Esophagus (tissue), 2 donors: ENCODE data around the gene WDR47. TPM values are rescaled to one million over a fixed set of nuclear protein-coding genes. Genes with fewer than 3 reads are reported as not detected.

Source experiments
- H3K27ac ChIP-seq, 2 donors: one replicate each; pipeline ENCODE4 v1.5.1; 2013; ENCODE audit warnings: low read depth in 2 of 2, mild to moderate bottlenecking in 2 of 2, inconsistent platforms in 1 of 2, low read length in 1 of 2, moderate library complexity in 1 of 2
- H3K27me3 ChIP-seq, 2 donors: one replicate each; pipeline ENCODE4 v1.6.1; 2013; ENCODE audit warnings: low read length in 2 of 2, control low read depth in 1 of 2, mild to moderate bottlenecking in 1 of 2; ENCODE audit not compliant: insufficient read depth in 2 of 2, control insufficient read depth in 1 of 2
- H3K36me3 ChIP-seq, 2 donors: one replicate each; pipeline ENCODE4 v1.6.1; 2013; ENCODE audit warnings: low read length in 1 of 2; ENCODE audit not compliant: control insufficient read depth in 2 of 2, insufficient read depth in 2 of 2
- H3K4me1 ChIP-seq, 2 donors: one replicate each; pipeline ENCODE4 v1.6.1; 2013; ENCODE audit warnings: low read length in 1 of 2; ENCODE audit not compliant: control insufficient read depth in 2 of 2, insufficient read depth in 2 of 2
- H3K4me3 ChIP-seq, 2 donors: one replicate each; pipeline ENCODE4 v1.5.1; 2013; ENCODE audit warnings: low read length in 2 of 2, mild to moderate bottlenecking in 2 of 2, low read depth in 1 of 2, moderate library complexity in 1 of 2
- H3K9me3 ChIP-seq, 2 donors: one replicate each; pipeline ENCODE4 v1.6.1; 2013; ENCODE audit warnings: mild to moderate bottlenecking in 2 of 2, low read depth in 1 of 2, low read length in 1 of 2, moderate library complexity in 1 of 2; ENCODE audit not compliant: control insufficient read depth in 2 of 2, insufficient read depth in 1 of 2
- WGBS, 2 donors: extraction: QIAGEN DNeasy Blood & Tissue Kit; methylation state at CpG; one replicate each; pipeline ENCODE4 v1.1.7; 2013; 5-methylcytosine and 5-hydroxymethylcytosine counted together
- polyA plus RNA-seq, 2 donors: library from polyadenylated mRNA; stranded (reverse); fragments of 200-250 nt; gene quantifications; one replicate each; pipeline ENCODE4 v1.2.3, GENCODE V29; 2013
- donor health status: healthy with polysubstance abuse.
- donor health status: Bipolar disorder and iron deficiency.

Gene WDR47
- polyA plus RNA-seq, 2 donors = 6.4 to 8.4 TPM

GRCh38 chr1:109080441-109081082 is 38.7 kb upstream of the WDR47 start:
- peak overlapping the region in 1 of 2 donors; percentile 8 for H3K27ac ChIP-seq
- H3K27me3 ChIP-seq = no peaks in the 10 kb centered on the region
- no peaks in the 10 kb centered on the region for H3K9me3 ChIP-seq
- no peak overlapping the region for H3K4me3 ChIP-seq
- 80 to 88% methylated on average over 5 of the region's 5 CpGs for WGBS, 2 donors
- no peaks in the 10 kb centered on the region for H3K36me3 ChIP-seq
- no peaks in the 10 kb centered on the region for H3K4me1 ChIP-seq

- Histone ChIP-seq H3K27ac (no peak overlapping the region), H3K36me3 (no peaks in the 10 kb centered on the region), H3K4me3 (no peak overlapping the region), H3K27me3 (no peaks in the 10 kb centered on the region), H3K4me1 (no peaks in the 10 kb centered on the region), H3K9me3 (no peaks in the 10 kb centered on the region)
- WGBS, 2 donors = 92 to 95% methylated on average over 2 of the region's 2 CpGs
Observed at GRCh38 chr1:109079240-109079622, 37.3 kb upstream of the WDR47 start.

- 67 to 84% methylated on average over 1 of the region's 1 CpG for WGBS, 2 donors
- Histone ChIP-seq H3K4me3 (no peak overlapping the region), H3K9me3 (no peaks in the 10 kb centered on the region), H3K36me3 (peaks cover 0 to 4% of the 10 kb centered on the region in 2 donors), H3K4me1 (no peaks in the 10 kb centered on the region), H3K27me3 (no peaks in the 10 kb centered on the region), H3K27ac (no peak overlapping the region)
Observed at GRCh38 chr1:109078317-109078716, 36.4 kb upstream of the WDR47 start.

- Histone ChIP-seq H3K27me3 (no peaks in the 10 kb centered on the region), H3K4me3 (peak within 1 kb of the TSS; percentile 89 to 98), H3K27ac (peak within 1 kb of the TSS; percentile 96 to 99), H3K4me1 (no peaks in the 10 kb centered on the region), H3K9me3 (no peaks in the 10 kb centered on the region), H3K36me3 (peaks cover under 1 to 4% of the 10 kb centered on the region in 2 donors)
- WGBS, 2 donors = 5% methylated on average over 39 of the region's 39 CpGs
Observed at GRCh38 chr1:109075531-109076490, 33.9 kb upstream of the WDR47 start, which contains the start of gene TAF13. Gene TAF13 (minus strand): TSS chr1:109076003. CDS start chr1:109075947, 56 bp downstream.

GRCh38 chr1:109069294-109069693 is 27.4 kb upstream of the WDR47 start:
- Histone ChIP-seq H3K27ac (no peak overlapping the region), H3K9me3 (no peaks in the 10 kb centered on the region), H3K4me3 (no peak overlapping the region), H3K27me3 (no peaks in the 10 kb centered on the region), H3K4me1 (no peaks in the 10 kb centered on the region), H3K36me3 (peaks cover 5 to 10% of the 10 kb centered on the region in 2 donors)
- WGBS, 2 donors = 88 to 92% methylated on average over 1 of the region's 1 CpG

- WGBS, 2 donors = 76 to 80% methylated on average over 8 of the region's 8 CpGs
- no peak overlapping the region for H3K27ac ChIP-seq
- H3K4me1 ChIP-seq = no peaks in the 10 kb centered on the region
- H3K36me3 ChIP-seq = peaks cover 5% of the 10 kb centered on the region in 2 donors
- no peaks in the 10 kb centered on the region for H3K9me3 ChIP-seq
- no peaks in the 10 kb centered on the region for H3K27me3 ChIP-seq
- H3K4me3 ChIP-seq = no peak overlapping the region
Observed at GRCh38 chr1:109067883-109068282, 26.0 kb upstream of the WDR47 start.

GRCh38 chr1:109065137-109065536 is 23.2 kb upstream of the WDR47 start:
- Histone ChIP-seq H3K27ac (no peak overlapping the region), H3K27me3 (no peaks in the 10 kb centered on the region), H3K36me3 (peaks cover 3 to 5% of the 10 kb centered on the region in 2 donors), H3K4me1 (no peaks in the 10 kb centered on the region), H3K4me3 (no peak overlapping the region), H3K9me3 (no peaks in the 10 kb centered on the region)
- WGBS, 2 donors = 88 to 96% methylated on average over 3 of the region's 3 CpGs

GRCh38 chr1:109061183-109061582 is 19.3 kb upstream of the WDR47 start:
- H3K27ac ChIP-seq = no peak overlapping the region
- H3K36me3 ChIP-seq = peaks cover 3% of the 10 kb centered on the region in 2 donors
- WGBS, 2 donors = 83 to 88% methylated on average over 4 of the region's 4 CpGs
- no peak overlapping the region for H3K4me3 ChIP-seq
- H3K4me1 ChIP-seq = no peaks in the 10 kb centered on the region
- H3K27me3 ChIP-seq = no peaks in the 10 kb centered on the region
- no peaks in the 10 kb centered on the region for H3K9me3 ChIP-seq

- Histone ChIP-seq H3K4me1 (no peaks in the 10 kb centered on the region), H3K9me3 (no peaks in the 10 kb centered on the region), H3K36me3 (peaks cover 3% of the 10 kb centered on the region in 2 donors), H3K4me3 (no peak overlapping the region), H3K27me3 (no peaks in the 10 kb centered on the region), H3K27ac (no peak overlapping the region)
- WGBS, 2 donors = 74 to 85% methylated on average over 7 of the region's 7 CpGs
Observed at GRCh38 chr1:109060707-109061106, 18.8 kb upstream of the WDR47 start.
